CD4-positive, CD25-positive, alpha-beta regulatory T cell (primary cell): Measurements from ENCODE around the gene BOC. TPM values are rescaled to one million over a fixed set of nuclear protein-coding genes. Genes with fewer than 3 reads are reported as not detected.

Experiments used
- ATAC-seq, 2 donors: fragments of 150-1000 bp; cut with Tn5 transposase; one replicate each; pipeline ENCODE4 v1.10.0; 2021; ENCODE audit warnings: low read depth in 2 of 2, moderate number of reproducible peaks in 2 of 2, moderate library complexity in 1 of 2
- DNase-seq, 3 donors: peaks; one replicate each; pipeline versions ENCODE4 v3.0.0 to v3.0.0-alpha.2; 2012 to 2022; ENCODE audit warnings: mixed read lengths in 1 of 3
- H3K27ac ChIP-seq: one replicate; pipeline ENCODE4 v1.7.0; 2013; ENCODE audit warnings: mild to moderate bottlenecking, low read length; ENCODE audit not compliant: insufficient read depth, poor library complexity, severe bottlenecking
- H3K27me3 ChIP-seq: one replicate; pipeline ENCODE4 v1.7.0; 2013; ENCODE audit warnings: low read length; ENCODE audit not compliant: control insufficient read depth, insufficient read depth
- H3K36me3 ChIP-seq: one replicate; pipeline ENCODE4 v1.7.0; 2013; ENCODE audit warnings: mild to moderate bottlenecking, low read length, moderate library complexity; ENCODE audit not compliant: control insufficient read depth, insufficient read depth
- H3K4me1 ChIP-seq: 2 replicates; pipeline ENCODE4 v1.7.0; 2013; ENCODE audit warnings: mild to moderate bottlenecking, low read length; ENCODE audit not compliant: insufficient read depth, control insufficient read depth, poor library complexity, severe bottlenecking
- H3K4me3 ChIP-seq: one replicate; pipeline ENCODE4 v1.7.0; 2013; ENCODE audit warnings: low read depth, mild to moderate bottlenecking, low read length, moderate library complexity
- H3K9me3 ChIP-seq, 2 experiments: 1 replicate in 1 of 2; 2 replicates in 1 of 2; pipeline ENCODE4 v1.7.0; 2013; ENCODE audit warnings: low read length in 2 of 2, mild to moderate bottlenecking in 1 of 2, moderate library complexity in 1 of 2; ENCODE audit not compliant: control insufficient read depth in 2 of 2
- H3K27ac Mint-ChIP-seq, 3 donors: one replicate each; pipeline ENCODE4 v1.8.0; 2020 to 2022; ENCODE audit warnings: mild to moderate bottlenecking in 3 of 3, mixed read lengths in 3 of 3, moderate library complexity in 2 of 3
- H3K27me3 Mint-ChIP-seq: one replicate; pipeline ENCODE4 v1.8.0; 2022; ENCODE audit warnings: mild to moderate bottlenecking, mixed read lengths
- H3K36me3 Mint-ChIP-seq: one replicate; pipeline ENCODE4 v1.8.0; 2020; ENCODE audit warnings: mixed read lengths
- H3K4me1 Mint-ChIP-seq, 4 donors: one replicate each; pipeline ENCODE4 v1.8.0; 2020 to 2022; ENCODE audit warnings: mixed read lengths in 4 of 4, mild to moderate bottlenecking in 1 of 4
- H3K4me3 Mint-ChIP-seq, 4 donors: one replicate each; pipeline ENCODE4 v1.8.0; 2020 to 2022; ENCODE audit warnings: mild to moderate bottlenecking in 4 of 4, mixed read lengths in 4 of 4, moderate library complexity in 3 of 4
- H3K9me3 Mint-ChIP-seq, 7 donors: one replicate each; pipeline ENCODE4 v1.8.0; 2020 to 2022; ENCODE audit warnings: mixed read lengths in 7 of 7, mild to moderate bottlenecking in 3 of 7, moderate library complexity in 2 of 7
- polyA plus RNA-seq, 4 donors: library from polyadenylated mRNA; unstranded; fragments of 300-500 nt; fragmentation: Illumina TruSeq; gene quantifications; one replicate each; pipeline ENCODE4 v1.2.3, GENCODE V29; 2021
- total RNA-seq: library from RNA; stranded (reverse); gene quantifications from one replicate; pipeline ENCODE4 v1.2.3, GENCODE V29; 2022

Gene BOC
- total and polyA plus RNA-seq, 5 donors from 2014 or later: not detected

DNA sequence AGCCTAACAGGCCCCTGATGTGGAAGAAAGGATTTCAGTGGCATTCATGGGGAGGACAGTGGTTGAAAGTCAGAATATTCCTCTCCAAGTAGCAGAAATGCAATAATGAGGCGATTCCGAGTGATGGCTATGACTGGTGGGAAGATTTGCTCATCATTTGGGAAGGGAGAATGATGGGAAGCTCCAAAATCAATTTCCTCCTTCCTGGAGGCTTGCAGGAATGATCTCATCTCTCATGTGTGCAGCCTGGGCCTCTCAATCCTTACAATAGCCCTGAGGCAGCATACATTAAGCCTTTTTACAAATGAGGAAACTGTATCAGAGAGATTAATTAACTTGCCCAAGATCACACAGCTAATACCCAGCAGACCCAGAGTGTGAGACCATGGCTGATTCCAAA, 58.7 kb downstream of the BOC start:
- DNase-seq (no peak), ATAC-seq (no peak)
- no peaks in the 10 kb centered on the region for H3K27me3 ChIP-seq
- no peaks in the 10 kb centered on the region for H3K9me3 Mint-ChIP-seq
- no peak overlapping the region for H3K4me3 ChIP-seq
- peaks cover 10% of the 10 kb centered on the region for H3K27me3 Mint-ChIP-seq
- H3K9me3 ChIP-seq: no peaks in the 10 kb centered on the region
- no peak overlapping the region for H3K27ac Mint-ChIP-seq
- H3K4me1 Mint-ChIP-seq: no peaks in the 10 kb centered on the region
- H3K36me3 Mint-ChIP-seq: no peaks in the 10 kb centered on the region
- H3K4me1 ChIP-seq: no peaks in the 10 kb centered on the region
- no peak overlapping the region for H3K27ac ChIP-seq
- no peak overlapping the region for H3K4me3 Mint-ChIP-seq
- no peaks in the 10 kb centered on the region for H3K36me3 ChIP-seq

DNA sequence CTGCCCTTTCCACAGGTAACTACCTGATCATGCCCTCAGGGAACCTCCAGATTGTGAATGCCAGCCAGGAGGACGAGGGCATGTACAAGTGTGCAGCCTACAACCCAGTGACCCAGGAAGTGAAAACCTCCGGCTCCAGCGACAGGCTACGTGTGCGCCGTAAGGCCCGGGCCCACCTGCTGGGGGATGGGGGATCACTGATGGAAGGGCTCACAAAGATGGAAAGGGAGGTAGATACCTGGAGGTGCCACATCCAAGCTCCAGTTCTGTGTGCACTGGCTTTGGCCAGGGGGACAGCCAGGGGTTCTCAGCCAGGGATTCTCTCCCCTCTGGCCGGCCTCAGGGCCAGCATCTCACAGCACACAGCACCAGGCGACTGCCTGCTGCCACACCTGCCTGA, 59.4 kb downstream of the BOC start:
- no peak overlapping the region for H3K27ac Mint-ChIP-seq
- peaks cover 0 to 1% (median 0%) of the 10 kb centered on the region in 4 donors for H3K4me1 Mint-ChIP-seq

DNA sequence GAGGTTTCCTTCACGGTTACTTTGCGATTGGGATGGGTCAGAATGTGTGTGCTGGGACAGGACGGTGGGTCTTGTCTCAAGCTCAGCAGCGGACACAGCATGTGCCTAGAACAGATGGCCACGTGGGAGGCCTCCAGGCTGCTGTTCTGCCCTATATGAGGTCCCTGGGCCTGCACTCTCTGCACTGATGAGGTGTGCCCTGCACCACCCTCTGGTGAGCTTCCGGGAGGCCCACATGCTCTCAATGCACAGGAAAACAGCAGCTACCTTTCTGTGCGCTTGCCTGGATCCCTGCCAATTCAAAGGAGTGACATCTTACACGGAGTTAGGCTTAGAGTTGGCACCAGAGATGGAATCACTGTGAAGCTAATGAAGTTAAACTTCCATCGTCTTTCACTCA, 59.8 kb downstream of the BOC start:
- no peak for ATAC-seq

More for the DNA sequence above, 59.4 kb downstream of the BOC start:
- no peak overlapping the region for H3K4me3 Mint-ChIP-seq
- no peak overlapping the region for H3K4me3 ChIP-seq
- H3K9me3 ChIP-seq: no peaks in the 10 kb centered on the region
- DNase-seq: no peak
- no peaks in the 10 kb centered on the region for H3K36me3 Mint-ChIP-seq
- H3K9me3 Mint-ChIP-seq: no peaks in the 10 kb centered on the region
- H3K27ac ChIP-seq: no peak overlapping the region
- no peaks in the 10 kb centered on the region for H3K27me3 ChIP-seq
- H3K4me1 ChIP-seq: no peaks in the 10 kb centered on the region
- H3K27me3 Mint-ChIP-seq: peaks cover 6% of the 10 kb centered on the region
- no peak for ATAC-seq
- no peaks in the 10 kb centered on the region for H3K36me3 ChIP-seq

DNA sequence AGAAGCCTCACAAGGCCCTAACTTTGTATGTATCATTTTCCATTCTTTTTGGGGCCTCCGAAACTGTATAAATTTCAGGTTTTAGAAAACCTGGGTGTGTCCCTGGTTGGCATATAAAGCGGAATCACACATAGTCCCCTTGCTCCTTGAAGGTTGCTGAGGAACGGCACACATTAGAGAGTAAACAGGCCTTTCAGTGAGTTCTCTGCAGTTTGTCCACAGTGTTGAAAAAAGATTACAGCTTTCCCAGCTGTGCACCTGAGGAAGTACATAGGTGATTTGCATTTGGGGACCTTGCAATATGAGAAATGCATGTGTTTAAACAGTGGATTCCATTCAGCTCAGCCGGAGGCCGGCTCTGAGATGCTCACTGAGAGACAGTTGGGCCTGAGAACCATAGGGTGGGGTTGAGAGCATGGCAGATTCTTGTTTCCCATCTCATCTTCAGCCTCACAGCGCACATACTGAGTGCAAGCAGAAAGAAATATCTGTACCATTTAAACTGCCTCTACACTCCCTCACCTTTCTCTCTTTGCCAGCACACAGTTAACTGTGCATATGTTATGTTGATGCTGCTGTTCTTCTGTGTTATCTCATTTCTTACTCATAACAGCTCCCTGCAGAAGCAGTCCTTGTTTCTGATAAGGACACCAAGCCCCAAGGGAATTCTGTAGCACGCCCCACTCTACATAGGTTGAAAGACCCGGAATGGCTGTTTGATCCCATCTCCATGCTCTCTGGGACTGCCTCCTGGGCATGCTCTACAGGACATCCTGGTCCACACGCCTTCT, 60.4 kb downstream of the BOC start:
- ATAC-seq (no peak), DNase-seq (no peak)
- no peaks in the 10 kb centered on the region for H3K36me3 Mint-ChIP-seq
- H3K27me3 Mint-ChIP-seq: peaks cover 6% of the 10 kb centered on the region
- peaks cover 0 to 5% (median 0%) of the 10 kb centered on the region in 4 donors for H3K4me1 Mint-ChIP-seq
- no peak overlapping the region for H3K27ac ChIP-seq
- H3K9me3 ChIP-seq: no peaks in the 10 kb centered on the region
- no peaks in the 10 kb centered on the region for H3K9me3 Mint-ChIP-seq
- no peaks in the 10 kb centered on the region for H3K27me3 ChIP-seq
- no peak overlapping the region for H3K27ac Mint-ChIP-seq
- H3K4me3 ChIP-seq: no peak overlapping the region
- no peaks in the 10 kb centered on the region for H3K36me3 ChIP-seq
- no peak overlapping the region for H3K4me3 Mint-ChIP-seq
- H3K4me1 ChIP-seq: no peaks in the 10 kb centered on the region

More for the DNA sequence above, 59.8 kb downstream of the BOC start:
- Mint-ChIP-seq H3K4me3 (no peak overlapping the region), H3K27ac (no peak overlapping the region), H3K27me3 (peaks cover 5% of the 10 kb centered on the region), H3K4me1 (peaks cover 0 to 5% (median 0%) of the 10 kb centered on the region in 4 donors), H3K36me3 (no peaks in the 10 kb centered on the region), H3K9me3 (no peaks in the 10 kb centered on the region)
- H3K27me3 ChIP-seq: no peaks in the 10 kb centered on the region
- no peaks in the 10 kb centered on the region for H3K9me3 ChIP-seq
- no peak for DNase-seq
- H3K27ac ChIP-seq: no peak overlapping the region
- no peaks in the 10 kb centered on the region for H3K36me3 ChIP-seq
- no peaks in the 10 kb centered on the region for H3K4me1 ChIP-seq
- no peak overlapping the region for H3K4me3 ChIP-seq

DNA sequence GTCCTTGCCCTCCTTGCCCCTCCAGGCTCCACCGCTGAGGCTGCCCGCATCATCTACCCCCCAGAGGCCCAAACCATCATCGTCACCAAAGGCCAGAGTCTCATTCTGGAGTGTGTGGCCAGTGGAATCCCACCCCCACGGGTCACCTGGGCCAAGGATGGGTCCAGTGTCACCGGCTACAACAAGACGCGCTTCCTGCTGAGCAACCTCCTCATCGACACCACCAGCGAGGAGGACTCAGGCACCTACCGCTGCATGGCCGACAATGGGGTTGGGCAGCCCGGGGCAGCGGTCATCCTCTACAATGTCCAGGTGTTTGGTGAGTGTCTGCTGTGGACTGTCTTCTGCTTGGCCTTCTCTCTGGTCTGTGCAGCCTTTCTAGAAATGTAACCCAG, 61.0 kb downstream of the BOC start:
- Mint-ChIP-seq H3K4me3 (no peak overlapping the region), H3K36me3 (no peaks in the 10 kb centered on the region), H3K27ac (no peak overlapping the region), H3K9me3 (no peaks in the 10 kb centered on the region), H3K4me1 (peaks cover 0 to 5% (median 0%) of the 10 kb centered on the region in 4 donors), H3K27me3 (peaks cover 9% of the 10 kb centered on the region)
- H3K4me3 ChIP-seq: no peak overlapping the region
- no peak overlapping the region for H3K27ac ChIP-seq
- H3K27me3 ChIP-seq: no peaks in the 10 kb centered on the region
- no peaks in the 10 kb centered on the region for H3K36me3 ChIP-seq
- H3K9me3 ChIP-seq: no peaks in the 10 kb centered on the region
- DNase-seq (no peak), ATAC-seq (no peak)
- no peaks in the 10 kb centered on the region for H3K4me1 ChIP-seq

DNA sequence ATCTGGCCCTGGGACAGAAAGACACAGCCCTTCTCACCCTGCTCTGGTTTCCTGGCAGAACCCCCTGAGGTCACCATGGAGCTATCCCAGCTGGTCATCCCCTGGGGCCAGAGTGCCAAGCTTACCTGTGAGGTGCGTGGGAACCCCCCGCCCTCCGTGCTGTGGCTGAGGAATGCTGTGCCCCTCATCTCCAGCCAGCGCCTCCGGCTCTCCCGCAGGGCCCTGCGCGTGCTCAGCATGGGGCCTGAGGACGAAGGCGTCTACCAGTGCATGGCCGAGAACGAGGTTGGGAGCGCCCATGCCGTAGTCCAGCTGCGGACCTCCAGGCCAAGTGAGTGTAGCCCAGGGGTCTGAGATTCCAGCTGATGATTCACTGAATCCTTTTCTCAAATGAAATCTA, 61.7 kb downstream of the BOC start:
- Histone ChIP-seq H3K9me3 (no peaks in the 10 kb centered on the region), H3K27ac (no peak overlapping the region), H3K27me3 (no peaks in the 10 kb centered on the region), H3K4me1 (no peaks in the 10 kb centered on the region), H3K4me3 (no peak overlapping the region), H3K36me3 (no peaks in the 10 kb centered on the region)
- no peak overlapping the region for H3K27ac Mint-ChIP-seq
- H3K27me3 Mint-ChIP-seq: peaks cover 8% of the 10 kb centered on the region
- H3K9me3 Mint-ChIP-seq: no peaks in the 10 kb centered on the region
- ATAC-seq: no peak
- no peak for DNase-seq
- H3K4me3 Mint-ChIP-seq: no peak overlapping the region
- H3K4me1 Mint-ChIP-seq: peaks cover 0 to 5% (median 0%) of the 10 kb centered on the region in 4 donors
- H3K36me3 Mint-ChIP-seq: no peaks in the 10 kb centered on the region

DNA sequence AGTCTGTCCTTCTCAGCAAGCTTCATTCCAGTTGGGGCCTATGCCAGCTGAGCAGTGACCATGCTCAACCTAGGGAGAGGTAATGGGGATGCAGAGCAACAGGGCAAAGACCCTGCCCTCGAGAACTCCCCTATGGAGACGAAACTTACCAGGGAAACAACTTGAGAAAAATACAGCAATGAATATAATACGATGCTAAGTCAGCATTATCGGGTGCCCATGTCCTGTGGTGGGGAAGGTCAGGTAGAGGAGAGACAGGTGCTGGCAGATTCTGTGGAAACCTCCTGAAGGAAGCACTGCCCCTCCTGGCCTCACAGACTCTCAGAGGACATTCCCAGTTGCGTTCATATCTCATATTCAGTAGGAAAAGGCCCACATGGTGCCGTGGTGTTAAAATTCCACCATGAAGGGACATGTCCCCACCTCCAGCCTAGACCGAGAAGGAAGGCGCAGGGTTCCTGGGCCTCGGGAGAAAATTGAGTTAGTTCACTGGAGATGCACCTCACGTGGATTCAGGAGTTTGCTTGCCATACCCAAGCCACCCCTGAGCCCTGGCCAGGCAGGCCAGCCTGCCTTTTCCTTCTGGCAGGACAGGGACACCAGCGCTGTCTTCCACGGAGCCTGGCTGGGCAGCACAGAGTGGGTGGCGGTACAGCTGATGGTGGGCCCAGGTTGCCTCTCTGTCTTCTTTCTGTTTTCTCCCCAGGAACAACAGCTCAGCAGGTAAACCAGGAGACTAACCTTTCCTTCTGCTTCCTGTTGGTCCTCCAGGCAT, 62.4 kb downstream of the BOC start:
- Histone ChIP-seq H3K27me3 (no peaks in the 10 kb centered on the region), H3K4me3 (no peak overlapping the region), H3K36me3 (no peaks in the 10 kb centered on the region), H3K4me1 (no peaks in the 10 kb centered on the region), H3K9me3 (no peaks in the 10 kb centered on the region), H3K27ac (no peak overlapping the region)
- H3K9me3 Mint-ChIP-seq: no peaks in the 10 kb centered on the region
- peaks cover 4% of the 10 kb centered on the region for H3K27me3 Mint-ChIP-seq
- peaks cover 0 to 5% (median 0%) of the 10 kb centered on the region in 4 donors for H3K4me1 Mint-ChIP-seq
- no peak overlapping the region for H3K4me3 Mint-ChIP-seq
- no peak for DNase-seq
- H3K27ac Mint-ChIP-seq: no peak overlapping the region
- H3K36me3 Mint-ChIP-seq: no peaks in the 10 kb centered on the region
- no peak for ATAC-seq
